WTC11 (cell line): ENCODE data around the gene CEP85L. TPM values are rescaled to one million over a fixed set of nuclear protein-coding genes. Genes with fewer than 3 reads are reported as not detected.
A peak's percentile ranks its signal among the peaks of the same experiment; 100 is the strongest.

Experiments used
- ATAC-seq: fragments of 200-7000 bp; cut with Tn5 transposase; 2 replicates; pipeline ENCODE4 v1.10.0; 2021; ENCODE audit warnings: mild to moderate bottlenecking, moderate library complexity
- CTCF ChIA-PET: fragments of 300-600 bp; sonication (Branson Sonifier 250); formaldehyde crosslinking; loops from one replicate; lab custom pipeline; 2021; ENCODE audit warnings: antibody characterized with exemption; lab: Charles Lee
- POLR2A ChIA-PET: fragments of 350-600 bp; sonication (Branson Sonifier 250); formaldehyde crosslinking; loops from one replicate; lab custom pipeline; 2021; ENCODE audit warnings: antibody characterized with exemption; lab: Charles Lee
- DNase-seq: peaks from one replicate; pipeline ENCODE4 v3.0.0; 2021; ENCODE audit warnings: low spot score
- H3K27ac Mint-ChIP-seq: 2 replicates; pipeline ENCODE4 v1.8.0; 2021; ENCODE audit warnings: mixed read lengths
- H3K27me3 Mint-ChIP-seq: 2 replicates; pipeline ENCODE4 v1.8.0; 2021; ENCODE audit warnings: low read depth, mild to moderate bottlenecking, moderate library complexity, mixed read lengths
- H3K36me3 Mint-ChIP-seq: 2 replicates; pipeline ENCODE4 v1.8.0; 2021; ENCODE audit warnings: mixed read lengths
- H3K4me1 Mint-ChIP-seq: 2 replicates; pipeline ENCODE4 v1.8.0; 2022; ENCODE audit warnings: mixed read lengths
- H3K4me3 Mint-ChIP-seq: 2 replicates; pipeline ENCODE4 v1.8.0; 2021; ENCODE audit warnings: mild to moderate bottlenecking, moderate library complexity, mixed read lengths
- H3K9me3 Mint-ChIP-seq: 2 replicates; pipeline ENCODE4 v1.8.0; 2021; ENCODE audit warnings: mixed read lengths
- ATF1 ChIP-seq: sonication (generic); formaldehyde crosslinking; IDR thresholded peaks from 2 replicates; pipeline ENCODE4 v1.8.1; 2023; ENCODE audit warnings: mild to moderate bottlenecking, moderate library complexity, missing genetic modification reagents
- ATF3 ChIP-seq: sonication (generic); formaldehyde crosslinking; conservative IDR thresholded peaks from 2 replicates; pipeline ENCODE4 v1.8.1; 2022; ENCODE audit warnings: mild to moderate bottlenecking, missing genetic modification reagents
- E2F1 ChIP-seq: sonication (generic); formaldehyde crosslinking; IDR thresholded peaks from 2 replicates; pipeline ENCODE4 v1.8.0; 2022; ENCODE audit warnings: mild to moderate bottlenecking, missing genetic modification reagents
- ESRRA ChIP-seq: sonication (generic); formaldehyde crosslinking; IDR thresholded peaks from 2 replicates; pipeline ENCODE4 v1.8.1; 2022; ENCODE audit warnings: mild to moderate bottlenecking, missing genetic modification reagents, borderline replicate concordance
- GRHL2 ChIP-seq: fragments of 250-450 bp; sonication (Bioruptor Pico); IDR thresholded peaks from 2 replicates; pipeline ENCODE4 v1.8.0; 2022; ENCODE audit warnings: mild to moderate bottlenecking, moderate library complexity; ENCODE audit not compliant: insufficient replicate concordance, severe bottlenecking
- IRF2 ChIP-seq: sonication (generic); formaldehyde crosslinking; IDR thresholded peaks from 2 replicates; pipeline ENCODE4 v1.8.0; 2022; ENCODE audit warnings: low read depth, missing genetic modification reagents, borderline replicate concordance
- MYBL2 ChIP-seq: sonication (generic); formaldehyde crosslinking; IDR thresholded peaks from 2 replicates; pipeline ENCODE4 v1.8.1; 2023; ENCODE audit warnings: mild to moderate bottlenecking, moderate library complexity, missing genetic modification reagents
- NFYB ChIP-seq: sonication (generic); formaldehyde crosslinking; conservative IDR thresholded peaks from 2 replicates; pipeline ENCODE4 v1.8.0; 2022; ENCODE audit warnings: low read depth, missing genetic modification reagents
- NR1H2 ChIP-seq: sonication (generic); formaldehyde crosslinking; IDR thresholded peaks from 2 replicates; pipeline ENCODE4 v1.9.0; 2021; ENCODE audit warnings: mild to moderate bottlenecking, moderate library complexity, missing genetic modification reagents
- NR3C1 ChIP-seq: sonication (generic); formaldehyde crosslinking; conservative IDR thresholded peaks from 2 replicates; pipeline ENCODE4 v1.8.1; 2023; ENCODE audit warnings: low read depth, mild to moderate bottlenecking, missing genetic modification reagents
- RELA ChIP-seq: sonication (generic); formaldehyde crosslinking; IDR thresholded peaks from 2 replicates; pipeline ENCODE4 v1.8.1; 2022; ENCODE audit warnings: missing genetic modification reagents, mild to moderate bottlenecking, borderline replicate concordance
- SOX15 ChIP-seq: fragments of 250-450 bp; sonication (Bioruptor Pico); IDR thresholded peaks from 2 replicates; pipeline ENCODE4 v1.9.0; 2021; ENCODE audit warnings: mild to moderate bottlenecking
- SP1 ChIP-seq: sonication (generic); formaldehyde crosslinking; conservative IDR thresholded peaks from 2 replicates; pipeline ENCODE4 v1.8.1; 2022; ENCODE audit warnings: missing genetic modification reagents
- STAT6 ChIP-seq: sonication (generic); formaldehyde crosslinking; conservative IDR thresholded peaks from 2 replicates; pipeline ENCODE4 v1.8.1; 2023; ENCODE audit warnings: mild to moderate bottlenecking, low read depth, missing genetic modification reagents, moderate library complexity
- ZBTB43 ChIP-seq: sonication (generic); formaldehyde crosslinking; IDR thresholded peaks from 2 replicates; pipeline ENCODE4 v1.8.1; 2023; ENCODE audit warnings: mild to moderate bottlenecking, missing genetic modification reagents
- ZMAT4 ChIP-seq: fragments of 250-450 bp; sonication (Bioruptor Pico); IDR thresholded peaks from 2 replicates; pipeline ENCODE4 v1.9.0; 2021; ENCODE audit warnings: mild to moderate bottlenecking
- ZNF121 ChIP-seq: sonication (generic); formaldehyde crosslinking; IDR thresholded peaks from 2 replicates; pipeline ENCODE4 v1.8.0; 2023; ENCODE audit warnings: missing genetic modification reagents
- ZNF138 ChIP-seq: sonication (generic); formaldehyde crosslinking; conservative IDR thresholded peaks from 2 replicates; pipeline ENCODE4 v1.8.1; 2022; ENCODE audit warnings: mild to moderate bottlenecking, moderate library complexity, missing genetic modification reagents
- ZNF317 ChIP-seq: sonication (generic); formaldehyde crosslinking; IDR thresholded peaks from 2 replicates; pipeline ENCODE4 v1.8.1; 2023; ENCODE audit warnings: low read depth, mild to moderate bottlenecking, moderate library complexity, missing genetic modification reagents, borderline replicate concordance
- ZNF416 ChIP-seq: fragments of 250-450 bp; sonication (Bioruptor Pico); IDR thresholded peaks from 2 replicates; pipeline ENCODE4 v1.9.0; 2021; ENCODE audit warnings: mild to moderate bottlenecking, inconsistent platforms
- ZNF671 ChIP-seq: fragments of 250-450 bp; sonication (Bioruptor Pico); IDR thresholded peaks from 2 replicates; pipeline ENCODE4 v1.8.0; 2021; ENCODE audit warnings: mild to moderate bottlenecking
- total RNA-seq: library from RNA; stranded (reverse); gene quantifications from 3 replicates; pipeline ENCODE4 v1.2.3, GENCODE V29; 2021

Gene CEP85L
- total RNA-seq, 1 experiment from 2014 or later: 32.5 TPM

GRCh38 chr6:118700531-118700930 lies 49.1 kb upstream of the CEP85L start:
- DNase-seq (no peak), ATAC-seq (no peak)
- peak overlapping the region; percentile 10; the same call in 1 of the 2 replicates for H3K27ac Mint-ChIP-seq
- H3K4me1 Mint-ChIP-seq: peaks cover 10% of the 10 kb centered on the region
- no peak overlapping the region for H3K4me3 Mint-ChIP-seq
- peaks cover 7% of the 10 kb centered on the region for H3K9me3 Mint-ChIP-seq
- ChIA-PET CTCF (no interaction called here), POLR2A (no interaction called here)
- no peak for TF ChIP-seq ZBTB43
- no peak for TF ChIP-seq ZNF138 (CRISPR knock-in tag)
- TF ChIP-seq SOX15: no peak
- no peak for TF ChIP-seq RELA
- TF ChIP-seq, all 79 proteins: peak for 0
- no peaks in the 10 kb centered on the region; the same call in 1 of the 2 replicates for H3K27me3 Mint-ChIP-seq
- H3K36me3 Mint-ChIP-seq: no peaks in the 10 kb centered on the region

- TF ChIP-seq ZNF671 (no peak), ZNF317 (CRISPR knock-in tag) (no peak), NR3C1 (CRISPR knock-in tag) (no peak), SP1 (no peak), ZNF121 (CRISPR knock-in tag) (no peak), SOX15 (no peak), ZNF416 (no peak), ATF1 (CRISPR knock-in tag) (no peak), IRF2 (CRISPR knock-in tag) (no peak), MYBL2 (CRISPR knock-in tag) (no peak), ZMAT4 (CRISPR knock-in tag) (no peak), ATF3 (CRISPR knock-in tag) (no peak)
- H3K36me3 Mint-ChIP-seq: no peaks in the 10 kb centered on the region
- POLR2A ChIA-PET: no interaction called here
- ATAC-seq: no peak
- H3K9me3 Mint-ChIP-seq: peaks cover 7% of the 10 kb centered on the region
- no peak overlapping the region for H3K27ac Mint-ChIP-seq
- CTCF ChIA-PET: interaction anchor here (0.9 to 1.2 kb wide), 2 partner anchors 41 to 78 kb away, joined by 3 to 4 read pairs; no protein-coding TSS in a partner anchor
- no peaks in the 10 kb centered on the region for H3K4me1 Mint-ChIP-seq
- no peaks in the 10 kb centered on the region for H3K27me3 Mint-ChIP-seq
- no peak overlapping the region for H3K4me3 Mint-ChIP-seq
- no peak for DNase-seq
Observed at GRCh38 chr6:118697554-118697953, 46.2 kb upstream of the CEP85L start.

GRCh38 chr6:118696271-118696670 lies 44.9 kb upstream of the CEP85L start:
- Mint-ChIP-seq H3K36me3 (no peaks in the 10 kb centered on the region), H3K27me3 (no peaks in the 10 kb centered on the region), H3K4me3 (no peak overlapping the region), H3K4me1 (no peaks in the 10 kb centered on the region), H3K27ac (no peak overlapping the region), H3K9me3 (peaks cover 4% of the 10 kb centered on the region)
- DNase-seq (no peak), ATAC-seq (no peak)
- ChIA-PET CTCF (no interaction called here), POLR2A (no interaction called here)
- TF ChIP-seq NR1H2 (CRISPR knock-in tag): no peak
- no peak for TF ChIP-seq NFYB (CRISPR knock-in tag)
- TF ChIP-seq STAT6 (CRISPR knock-in tag): no peak
- TF ChIP-seq GRHL2 (CRISPR knock-in tag): no peak
- no peak for TF ChIP-seq E2F1 (CRISPR knock-in tag)
- no peak for TF ChIP-seq ESRRA (CRISPR knock-in tag)
- TF ChIP-seq ATF1 (CRISPR knock-in tag): no peak
